Measurements from ENCODE around the gene C10orf71. TPM values are rescaled to one million over a fixed set of nuclear protein-coding genes. Genes with fewer than 3 reads are reported as not detected.

Gene C10orf71
- total RNA-seq, 1 donor from 2014 or later, result not detected

GRCh38 chr10:49296836-49297235 lies 2.1 kb upstream of the C10orf71 start:
- Histone ChIP-seq H3K4me3 (ENCODE audit: low read depth, low read length) (no peak overlapping the region), H3K36me3 (ENCODE audit: control insufficient read depth, insufficient read depth, low read length) (no peaks in the 10 kb centered on the region), H3K27me3 (ENCODE audit: control insufficient read depth, insufficient read depth, low read length) (peaks cover 33% of the 10 kb centered on the region)
- TF ChIP-seq CTCF (IDR thresholded peaks at IDR 0.05; ENCODE audit: insufficient read depth, low read length, poor library complexity, severe bottlenecking), result no peak
- no peak for DNase-seq (ENCODE audit: low read depth)

GRCh38 chr10:49297818-49298670 lies 926 bp upstream of the C10orf71 start:
- H3K36me3 ChIP-seq (ENCODE audit: control insufficient read depth, insufficient read depth, low read length), result no peaks in the 10 kb centered on the region
- H3K4me3 ChIP-seq (ENCODE audit: low read depth, low read length), result no peak overlapping the region
- no peak for TF ChIP-seq CTCF (IDR thresholded peaks at IDR 0.05; ENCODE audit: insufficient read depth, low read length, poor library complexity, severe bottlenecking)
- no peak for DNase-seq (ENCODE audit: low read depth)
- peaks cover 33% of the 10 kb centered on the region for H3K27me3 ChIP-seq (ENCODE audit: control insufficient read depth, insufficient read depth, low read length)

GRCh38 chr10:49298671-49298982 lies 343 bp upstream of the C10orf71 start:
- no peaks in the 10 kb centered on the region for H3K36me3 ChIP-seq (ENCODE audit: control insufficient read depth, insufficient read depth, low read length)
- H3K27me3 ChIP-seq (ENCODE audit: control insufficient read depth, insufficient read depth, low read length), result peaks cover 33% of the 10 kb centered on the region
- DNase-seq (ENCODE audit: low read depth), result no peak
- TF ChIP-seq CTCF (IDR thresholded peaks at IDR 0.05; ENCODE audit: insufficient read depth, low read length, poor library complexity, severe bottlenecking), result no peak
- H3K4me3 ChIP-seq (ENCODE audit: low read depth, low read length), result no peak overlapping the region

GRCh38 chr10:49299816-49300139 lies 808 bp downstream of the C10orf71 start:
- Histone ChIP-seq H3K4me3 (ENCODE audit: low read depth, low read length) (no peak overlapping the region), H3K27me3 (ENCODE audit: control insufficient read depth, insufficient read depth, low read length) (peaks cover 33% of the 10 kb centered on the region), H3K36me3 (ENCODE audit: control insufficient read depth, insufficient read depth, low read length) (no peaks in the 10 kb centered on the region)
- no peak for TF ChIP-seq CTCF (IDR thresholded peaks at IDR 0.05; ENCODE audit: insufficient read depth, low read length, poor library complexity, severe bottlenecking)
- no peak for DNase-seq (ENCODE audit: low read depth)

- Histone ChIP-seq H3K27me3 (ENCODE audit: control insufficient read depth, insufficient read depth, low read length) (peaks cover 33% of the 10 kb centered on the region), H3K36me3 (ENCODE audit: control insufficient read depth, insufficient read depth, low read length) (no peaks in the 10 kb centered on the region), H3K4me3 (ENCODE audit: low read depth, low read length) (no peak overlapping the region)
- no peak for TF ChIP-seq CTCF (IDR thresholded peaks at IDR 0.05; ENCODE audit: insufficient read depth, low read length, poor library complexity, severe bottlenecking)
- no peak for DNase-seq (ENCODE audit: low read depth)
Observed at GRCh38 chr10:49300140-49300974, 1.4 kb downstream of the C10orf71 start.

Measured in kidney epithelial cell (primary cell).